Gastrocnemius medialis (tissue), 4 donors: ENCODE results near the gene GNB3. TPM values are rescaled to one million over a fixed set of nuclear protein-coding genes. Genes with fewer than 3 reads are reported as not detected.

ENCODE experiments used
- ATAC-seq, 2 donors: fragments of 150-250 bp; one replicate each; pipeline ENCODE4 v1.9.1; 2016
- DNase-seq, 2 donors: peaks; one replicate each; pipeline ENCODE4 v3.0.0-alpha.2; 2019
- H3K27ac ChIP-seq, 4 donors: fragments of 200-600 bp; sonication (generic); 1 replicate in 1 of 4; 2 replicates in 3 of 4; pipeline ENCODE4 v1.5.1; 2016 to 2018; ENCODE audit warnings: mild to moderate bottlenecking in 2 of 4, moderate library complexity in 1 of 4
- H3K27me3 ChIP-seq, 3 donors: fragments of 200-600 bp; sonication (generic) in 2 of 3; 1 replicate in 1 of 3; 2 replicates in 2 of 3; pipeline versions ENCODE4 v1.5.1 to v1.6.0; 2016 to 2019; ENCODE audit warnings: mild to moderate bottlenecking in 1 of 3, moderate library complexity in 1 of 3
- H3K36me3 ChIP-seq, 2 donors: fragments of 200-600 bp; sonication (generic) in 1 of 2; one replicate each; pipeline ENCODE4 v1.5.1; 2017 to 2018
- H3K4me1 ChIP-seq, 2 donors: fragments of 200-600 bp; sonication (generic) in 1 of 2; one replicate each; pipeline ENCODE4 v1.5.1; 2016 to 2017; ENCODE audit warnings: mild to moderate bottlenecking in 2 of 2
- H3K4me3 ChIP-seq, 4 donors: fragments of 200-600 bp; sonication (generic) in 3 of 4; 1 replicate in 1 of 4; 2 replicates in 3 of 4; pipeline ENCODE4 v1.5.1; 2016 to 2019; ENCODE audit warnings: mild to moderate bottlenecking in 2 of 4
- H3K9me3 ChIP-seq, 3 donors: fragments of 200-600 bp; sonication (generic) in 2 of 3; 1 replicate in 1 of 3; 2 replicates in 2 of 3; pipeline ENCODE4 v1.5.1; 2016 to 2019
- POLR2A ChIP-seq, 2 donors: fragments of 450-650 bp; IDR thresholded peaks; one replicate each; pipeline ENCODE4 v1.6.1; 2017; ENCODE audit warnings: antibody characterized with exemption in 2 of 2, mild to moderate bottlenecking in 2 of 2, moderate library complexity in 2 of 2
- in situ Hi-C, 4 donors: fragments of 200-750 bp; cut with MboI; loops; one replicate each; pipeline versions ENCODE4 v1.15.0 to v1.8.0; 2017; ENCODE audit warnings: low sequenced_read_pairs in 4 of 4
- intact Hi-C: fragments of 100-400 bp; cut with DNase I; formaldehyde crosslinking; loops from one replicate; pipeline ENCODE4 v1.15.1; 2023; ENCODE audit warnings: low total_unique reads
- total RNA-seq, 4 donors: library from RNA; depleted of rRNA; stranded (reverse); fragments of >200 nt; gene quantifications; one replicate each; pipeline versions ENCODE4 v1.1.0 to v1.2.3, GENCODE V29; 2016
- TF ChIP-seq, protein P1 (sequence below), 5 experiments: fragments of 450-650 bp in 3 of 5; fragments of 200-600 bp in 2 of 5; sonication (generic) in 2 of 5; IDR thresholded peaks in 4 of 5; conservative IDR thresholded peaks in 1 of 5; 1 replicate in 4 of 5; 2 replicates in 1 of 5; pipeline ENCODE4 v1.5.1; 2016 to 2019; ENCODE audit warnings: antibody characterized with exemption in 5 of 5, mild to moderate bottlenecking in 3 of 5, moderate library complexity in 3 of 5

GNB3 gene
- total RNA-seq, 4 donors from 2014 or later: not detected

DNA sequence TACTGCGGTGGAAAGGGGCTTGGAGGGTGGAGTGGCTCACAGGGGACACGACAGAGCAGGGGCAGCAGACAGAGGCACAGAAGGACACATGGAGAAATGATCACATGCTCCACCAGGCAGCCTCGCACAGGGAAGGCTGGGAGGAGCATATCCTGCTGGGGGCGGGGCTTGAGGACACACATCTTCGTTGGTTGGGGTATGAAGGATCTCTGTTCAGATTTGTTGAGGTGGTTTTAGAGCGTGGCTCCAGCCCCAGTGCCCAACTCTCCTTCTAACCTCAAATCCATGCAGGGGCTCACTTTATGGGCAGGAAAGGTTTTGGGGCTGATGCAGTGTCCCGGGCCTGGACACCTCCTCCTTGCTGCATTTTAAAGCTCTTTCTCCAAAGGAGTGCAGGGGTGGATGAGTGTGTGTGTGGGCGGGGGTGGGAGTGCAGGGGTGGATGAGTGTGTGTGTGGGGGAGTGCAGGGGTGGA lies 13.3 kb upstream of the GNB3 start:
- Histone ChIP-seq H3K9me3 (no peaks in the 10 kb centered on the region), H3K36me3 (no peaks in the 10 kb centered on the region), H3K4me1 (peaks cover 3 to 11% of the 10 kb centered on the region in 2 donors), H3K27ac (peak overlapping the region; percentile 37 to 45 (median 38)), H3K27me3 (peaks cover 26 to 66% (median 46%) of the 10 kb centered on the region in 3 donors), H3K4me3 (no peak overlapping the region)
- DNase-seq (peak; percentile 50 to 67), ATAC-seq (peak; percentile 47 to 54)
- in situ Hi-C loops: no loop called here
- TF ChIP-seq POLR2A (IDR thresholded peaks at IDR 0.05): no peak
- TF ChIP-seq, protein P1, sequence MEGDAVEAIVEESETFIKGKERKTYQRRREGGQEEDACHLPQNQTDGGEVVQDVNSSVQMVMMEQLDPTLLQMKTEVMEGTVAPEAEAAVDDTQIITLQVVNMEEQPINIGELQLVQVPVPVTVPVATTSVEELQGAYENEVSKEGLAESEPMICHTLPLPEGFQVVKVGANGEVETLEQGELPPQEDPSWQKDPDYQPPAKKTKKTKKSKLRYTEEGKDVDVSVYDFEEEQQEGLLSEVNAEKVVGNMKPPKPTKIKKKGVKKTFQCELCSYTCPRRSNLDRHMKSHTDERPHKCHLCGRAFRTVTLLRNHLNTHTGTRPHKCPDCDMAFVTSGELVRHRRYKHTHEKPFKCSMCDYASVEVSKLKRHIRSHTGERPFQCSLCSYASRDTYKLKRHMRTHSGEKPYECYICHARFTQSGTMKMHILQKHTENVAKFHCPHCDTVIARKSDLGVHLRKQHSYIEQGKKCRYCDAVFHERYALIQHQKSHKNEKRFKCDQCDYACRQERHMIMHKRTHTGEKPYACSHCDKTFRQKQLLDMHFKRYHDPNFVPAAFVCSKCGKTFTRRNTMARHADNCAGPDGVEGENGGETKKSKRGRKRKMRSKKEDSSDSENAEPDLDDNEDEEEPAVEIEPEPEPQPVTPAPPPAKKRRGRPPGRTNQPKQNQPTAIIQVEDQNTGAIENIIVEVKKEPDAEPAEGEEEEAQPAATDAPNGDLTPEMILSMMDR (IDR thresholded peaks at IDR 0.05 in 4 of 5, conservative IDR thresholded peaks at IDR 0.05 in 1 of 5): no peak
- intact Hi-C loops: loop anchor here (2.0 to 5.0 kb wide), 3 partner anchors 49 to 90 kb away; partner anchors contain the start of gene MLF2

DNA sequence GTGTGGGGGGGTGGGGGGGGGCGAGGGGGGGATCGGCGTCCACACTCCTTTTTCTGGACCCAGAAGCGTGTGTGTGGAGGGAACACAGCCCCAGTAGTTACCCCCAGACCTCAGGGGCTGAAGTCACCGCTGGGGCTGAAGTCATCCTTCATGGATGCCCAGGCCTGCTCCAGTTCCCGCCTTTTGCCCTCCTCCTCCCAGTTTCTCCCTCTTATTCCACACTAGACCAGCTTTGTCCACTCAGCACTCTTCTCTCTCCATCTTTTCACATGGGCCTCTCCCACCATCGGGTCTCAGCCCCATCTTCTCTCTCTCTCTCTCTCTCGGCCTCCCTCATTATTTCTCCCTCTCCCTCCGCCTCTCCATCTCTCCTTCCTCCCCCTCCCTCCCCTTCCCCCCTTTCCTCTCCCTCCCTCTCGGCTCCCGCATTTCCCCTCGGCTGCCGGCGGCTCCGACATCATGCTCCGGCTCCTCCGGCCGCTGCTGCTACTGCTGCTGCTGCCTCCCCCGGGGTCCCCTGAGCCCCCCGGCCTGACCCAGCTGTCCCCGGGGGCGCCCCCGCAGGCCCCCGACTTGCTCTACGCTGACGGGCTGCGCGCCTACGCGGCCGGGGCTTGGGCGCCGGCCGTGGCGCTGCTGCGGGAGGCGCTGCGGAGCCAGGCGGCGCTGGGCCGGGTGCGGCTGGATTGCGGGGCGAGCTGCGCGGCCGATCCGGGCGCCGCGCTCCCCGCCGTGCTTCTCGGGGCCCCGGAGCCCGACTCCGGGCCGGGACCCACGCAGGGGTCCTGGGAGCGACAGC lies 12.5 kb upstream of the GNB3 start, which contains the start of gene P3H3:
P3H3 (plus strand) TSS at position 426 of the 799 bp plus-strand sequence; CDS start at position 460, 34 bp downstream.
- no peak for TF ChIP-seq POLR2A (IDR thresholded peaks at IDR 0.05)
- TF ChIP-seq, protein P1 (IDR thresholded peaks at IDR 0.05 in 4 of 5, conservative IDR thresholded peaks at IDR 0.05 in 1 of 5): no peak
- peak within 1 kb of the TSS; percentile 45 to 54 (median 51) for H3K27ac ChIP-seq

DNA sequence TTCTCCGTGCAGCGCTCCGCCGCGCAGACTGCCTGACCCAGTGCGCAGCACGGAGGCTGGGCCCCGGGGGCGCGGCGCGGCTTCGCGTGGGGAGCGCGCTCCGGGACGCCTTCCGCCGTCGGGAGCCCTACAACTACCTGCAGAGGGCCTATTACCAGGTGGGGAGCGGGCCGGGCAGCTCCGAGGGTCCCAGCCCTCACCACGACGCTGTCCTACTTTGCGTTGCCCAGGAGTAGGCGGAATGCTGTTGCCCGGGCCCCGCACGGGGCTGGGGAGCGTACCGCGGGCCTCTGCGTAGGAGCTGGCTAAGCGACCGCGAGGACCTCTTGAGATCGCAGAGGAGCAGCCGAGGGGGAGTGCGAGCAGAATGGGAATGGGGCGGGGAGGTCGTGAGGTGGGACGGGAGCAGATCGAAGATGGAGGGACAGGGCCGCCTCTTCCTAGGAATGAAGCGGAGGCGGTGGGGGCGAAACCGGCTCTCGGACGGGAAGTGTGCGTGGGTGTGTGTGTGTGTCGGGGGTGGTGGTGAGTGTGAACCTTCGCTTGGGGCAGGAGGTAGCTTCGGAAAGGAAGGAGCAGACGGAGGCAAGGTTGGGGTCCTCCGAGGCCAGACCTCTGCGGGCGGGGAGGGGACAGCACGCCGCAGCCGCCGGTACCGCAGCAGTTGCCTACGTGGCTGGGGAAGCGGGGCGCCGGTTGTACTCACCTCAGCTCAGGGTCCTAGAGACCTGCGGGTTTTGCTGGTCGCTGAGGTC lies 11.8 kb upstream of the GNB3 start:
- Histone ChIP-seq H3K27ac (peak overlapping the region; percentile 28 to 54 (median 51)), H3K27me3 (peaks cover 18 to 53% (median 36%) of the 10 kb centered on the region in 3 donors), H3K36me3 (no peaks in the 10 kb centered on the region), H3K4me3 (peak overlapping the region; percentile 49 to 67 (median 64)), H3K9me3 (no peaks in the 10 kb centered on the region), H3K4me1 (peaks cover 3 to 11% of the 10 kb centered on the region in 2 donors)
- intact Hi-C loops (loop anchor here (5.0 kb wide), 2 partner anchors 77 to 92 kb away; partner anchors contain the start of gene MLF2), in situ Hi-C loops (no loop called here)
- no peak for ATAC-seq
- no peak for DNase-seq
- no peak for TF ChIP-seq POLR2A (IDR thresholded peaks at IDR 0.05)
- TF ChIP-seq, protein P1 (IDR thresholded peaks at IDR 0.05 in 4 of 5, conservative IDR thresholded peaks at IDR 0.05 in 1 of 5): no peak

More for the DNA sequence above, 12.5 kb upstream of the GNB3 start, which contains the start of gene P3H3:
- DNase-seq (no peak), ATAC-seq (peak in 1 of 2 donors; percentile 22)
- peak within 1 kb of the TSS; percentile 49 to 67 (median 64) for H3K4me3 ChIP-seq
- in situ Hi-C loops (no loop called here), intact Hi-C loops (loop anchor here (2.0 to 5.0 kb wide), 3 partner anchors 49 to 91 kb away; partner anchors contain the start of gene MLF2)
- H3K9me3 ChIP-seq: no peaks in the 10 kb centered on the region
- H3K27me3 ChIP-seq: peaks cover 22 to 61% (median 43%) of the 10 kb centered on the region in 3 donors
- H3K36me3 ChIP-seq: no peaks in the 10 kb centered on the region
- peaks cover 3 to 11% of the 10 kb centered on the region in 2 donors for H3K4me1 ChIP-seq

DNA sequence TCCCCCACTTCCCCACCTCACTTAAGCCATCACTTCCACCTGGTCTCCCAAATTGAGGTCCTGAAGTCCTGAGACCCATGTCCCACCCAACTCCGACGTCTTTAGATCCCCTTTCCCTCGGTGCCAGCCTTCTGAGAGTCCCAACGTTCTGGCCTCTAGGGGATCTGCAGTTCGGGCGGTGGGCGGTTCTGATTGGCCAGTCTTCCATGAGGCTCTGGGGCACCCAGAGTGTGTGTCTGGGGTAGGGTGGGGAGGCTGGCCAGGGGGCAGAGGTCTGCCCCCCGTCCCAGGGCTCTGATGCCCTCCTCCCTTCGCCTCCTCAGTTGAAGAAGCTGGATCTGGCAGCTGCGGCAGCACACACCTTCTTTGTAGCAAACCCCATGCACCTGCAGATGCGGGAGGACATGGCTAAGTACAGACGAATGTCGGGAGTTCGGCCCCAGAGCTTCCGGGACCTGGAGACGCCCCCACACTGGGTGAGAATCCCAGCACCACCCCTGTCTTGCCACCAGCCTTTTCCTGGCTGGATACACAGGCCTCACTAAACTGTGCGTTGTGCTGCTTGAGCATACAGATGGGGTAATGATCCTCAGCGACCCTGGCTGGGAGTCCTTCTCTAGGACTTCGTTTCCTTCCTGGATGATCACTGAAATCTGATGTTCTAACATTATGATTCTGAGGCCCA lies 11.0 kb upstream of the GNB3 start:
- intact Hi-C loops (loop anchor here (5.0 kb wide), 2 partner anchors 77 to 92 kb away; partner anchors contain the start of gene MLF2), in situ Hi-C loops (no loop called here)
- Histone ChIP-seq H3K4me3 (peak overlapping the region; percentile 49 to 67 (median 64)), H3K36me3 (no peaks in the 10 kb centered on the region), H3K27me3 (peaks cover 18 to 48% (median 35%) of the 10 kb centered on the region in 3 donors), H3K9me3 (no peaks in the 10 kb centered on the region), H3K27ac (peak overlapping the region in 3 of 4 donors; percentile 50 to 54 (median 52)), H3K4me1 (peaks cover 3 to 11% of the 10 kb centered on the region in 2 donors)
- no peak for TF ChIP-seq POLR2A (IDR thresholded peaks at IDR 0.05)
- TF ChIP-seq, protein P1 (IDR thresholded peaks at IDR 0.05 in 4 of 5, conservative IDR thresholded peaks at IDR 0.05 in 1 of 5): no peak
- DNase-seq (no peak), ATAC-seq (no peak)
